Fibroblast of lung (primary cell): Measurements from ENCODE around the gene UPB1.

Experiments used
- CTCF ChIP-seq, 2 donors: IDR thresholded peaks in 1 of 2; conservative IDR thresholded peaks in 1 of 2; 1 replicate in 1 of 2; 2 replicates in 1 of 2; pipeline ENCODE4 v1.5.1; 2011 to 2012; ENCODE audit warnings: low read length in 2 of 2, control low read depth in 1 of 2, inconsistent platforms in 1 of 2, low read depth in 1 of 2, mild to moderate bottlenecking in 1 of 2
- EZH2 ChIP-seq: IDR thresholded peaks from 2 replicates; pipeline ENCODE4 v1.5.1; 2012; ENCODE audit warnings: low read length, control low read depth, mild to moderate bottlenecking; ENCODE audit errors: missing control alignments

DNA sequence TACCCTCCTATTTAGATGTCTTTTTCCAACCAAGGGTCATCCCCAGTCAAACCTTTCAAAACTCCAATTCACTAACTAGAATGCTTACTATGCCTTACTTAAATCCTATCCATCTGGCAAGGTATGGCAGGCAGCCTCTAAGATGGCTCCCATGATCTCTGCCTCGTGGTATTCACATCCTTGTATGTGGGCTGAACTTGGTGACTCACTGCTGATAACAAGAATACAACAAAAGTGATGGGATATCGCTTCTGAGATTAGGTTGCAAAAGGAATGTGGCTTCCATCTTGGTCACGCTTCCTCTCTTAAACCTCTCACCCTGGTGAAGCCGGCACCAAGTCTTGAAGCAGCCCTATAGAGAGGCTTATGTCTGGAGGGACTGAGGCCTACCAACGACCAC, 29.6 kb upstream of the UPB1 start:
- TF ChIP-seq CTCF (conservative IDR thresholded peaks at IDR 0.05 in 1 of 2, IDR thresholded peaks at IDR 0.05 in 1 of 2; ENCODE audit: low read depth in 1 of 2, low read length in 2 of 2) (no peak), EZH2 (no peak)
